HepG2 (cell line): ENCODE measurements around the gene ESPNL. TPM values are rescaled to one million over a fixed set of nuclear protein-coding genes. Genes with fewer than 3 reads are reported as not detected.

Source experiments
- ATAC-seq: fragments of 200-7000 bp; cut with Tn5 transposase; 3 replicates; pipeline ENCODE4 v1.9.1; 2020; ENCODE audit warnings: mild to moderate bottlenecking, moderate library complexity
- BruUV-seq: library from RNA; stranded (reverse); fragments of 400-500 nt; replicated peaks from 2 replicates; lab custom pipeline; 2021; lab: Mats Ljungman, UMichigan
- CTCF ChIA-PET: fragments of 300-600 bp; formaldehyde crosslinking; extraction: SDS; loops from one replicate; lab custom pipeline; 2021; ENCODE audit warnings: low total read pairs, inconsistent platforms, low intra/inter-chr PET ratio; lab: Yijun Ruan, JAX
- POLR2A ChIA-PET: fragments of 350-600 bp; sonication (Branson Sonifier 250); formaldehyde crosslinking; loops from one replicate; lab custom pipeline; 2020; ENCODE audit warnings: antibody characterized with exemption, inconsistent platforms; lab: Yijun Ruan, JAX
- DNase-seq: peaks from one replicate; pipeline ENCODE4 v3.0.0-alpha.2; 2015; ENCODE audit warnings: low spot score
- FAIRE-seq: peaks from 3 replicates; lab custom pipeline; 2011; peaks lifted over from hg19 to GRCh38; lab: Jason Lieb, UNC
- H2AFZ ChIP-seq: one replicate; pipeline ENCODE4 v1.6.1; 2011; ENCODE audit warnings: low read length, inconsistent platforms
- H3K27ac ChIP-seq: fragments of 300-600 bp; 3 replicates; pipeline ENCODE4 v1.8.0; 2011; ENCODE audit warnings: mixed run types, mild to moderate bottlenecking, mixed read lengths, low read length, inconsistent platforms; ENCODE audit not compliant: insufficient read depth; ENCODE audit errors: extremely low read length
- H3K27me3 ChIP-seq, 2 experiments: fragments of 200-600 bp in 1 of 2; 2 replicates in 1 of 2; 3 replicates in 1 of 2; pipeline versions ENCODE4 v1.6.0 to v1.8.0; 2011; ENCODE audit warnings: low read length in 2 of 2, mild to moderate bottlenecking in 2 of 2, moderate library complexity in 2 of 2, inconsistent platforms in 1 of 2; ENCODE audit not compliant: insufficient read depth in 2 of 2, control insufficient read depth in 1 of 2
- H3K36me3 ChIP-seq, 2 experiments: fragments of 200-600 bp in 1 of 2; replicated peaks in 1 of 2; 2 replicates in 1 of 2; 3 replicates in 1 of 2; pipeline versions ENCODE4 v1.5.1 to v1.8.0; 2011; ENCODE audit warnings: low read length in 2 of 2, inconsistent platforms in 1 of 2; ENCODE audit not compliant: insufficient read depth in 2 of 2, control insufficient read depth in 1 of 2
- H3K4me1 ChIP-seq: 2 replicates; pipeline ENCODE4 v1.5.1; 2012; ENCODE audit warnings: low read length, inconsistent platforms; ENCODE audit not compliant: insufficient read depth
- H3K4me2 ChIP-seq: 2 replicates; pipeline ENCODE4 v1.6.0; 2011; ENCODE audit warnings: low read depth, low read length, inconsistent platforms
- H3K4me3 ChIP-seq, 3 experiments: fragments of 200-600 bp in 1 of 3; sonication (generic), shearing (Covaris generic) in 1 of 3; replicated peaks in 1 of 3; 2 replicates each; pipeline ENCODE4 v1.5.1; 2011 to 2016; ENCODE audit warnings: low read length in 3 of 3, inconsistent platforms in 2 of 3, low read depth in 2 of 3, mild to moderate bottlenecking in 2 of 3, control low read depth in 1 of 3, mixed read lengths in 1 of 3; ENCODE audit not compliant: insufficient read depth in 1 of 3
- H3K79me2 ChIP-seq: one replicate; pipeline ENCODE4 v1.6.1; 2011; ENCODE audit warnings: low read length, inconsistent platforms; ENCODE audit not compliant: insufficient read depth
- H3K9ac ChIP-seq: 2 replicates; pipeline ENCODE4 v1.6.0; 2011; ENCODE audit warnings: mild to moderate bottlenecking, low read depth, low read length, inconsistent platforms; ENCODE audit not compliant: insufficient read depth
- H3K9me3 ChIP-seq: 2 replicates; pipeline ENCODE4 v1.5.1; 2012; ENCODE audit warnings: mild to moderate bottlenecking, low read length
- H4K20me1 ChIP-seq: 2 replicates; pipeline ENCODE4 v1.6.0; 2011; ENCODE audit warnings: inconsistent platforms, mild to moderate bottlenecking, low read length, moderate library complexity; ENCODE audit not compliant: insufficient read depth
- ARID4A ChIP-seq: sonication (generic); formaldehyde crosslinking; IDR thresholded peaks from 2 replicates; pipeline ENCODE4 v1.5.0; 2020; ENCODE audit warnings: mild to moderate bottlenecking, missing genetic modification reagents, borderline replicate concordance
- ATF6 ChIP-seq: sonication (generic); formaldehyde crosslinking; conservative IDR thresholded peaks from 2 replicates; pipeline ENCODE4 v1.4.0; 2020; ENCODE audit warnings: missing genetic modification reagents
- EED ChIP-seq: sonication (generic); formaldehyde crosslinking; IDR thresholded peaks from 2 replicates; pipeline ENCODE4 v1.5.0; 2020; ENCODE audit warnings: mild to moderate bottlenecking, missing genetic modification reagents
- NFKB2 ChIP-seq: sonication (generic); formaldehyde crosslinking; IDR thresholded peaks from 2 replicates; pipeline ENCODE4 v1.4.0; 2020; ENCODE audit warnings: missing genetic modification reagents, borderline replicate concordance
- RBAK ChIP-seq: sonication (generic); formaldehyde crosslinking; IDR thresholded peaks from 2 replicates; pipeline ENCODE4 v1.5.1; 2020; ENCODE audit warnings: mild to moderate bottlenecking, missing genetic modification reagents
- TSC22D2 ChIP-seq: sonication (generic); formaldehyde crosslinking; IDR thresholded peaks from 2 replicates; pipeline ENCODE4 v1.5.1; 2020; ENCODE audit warnings: missing genetic modification reagents, mild to moderate bottlenecking, borderline replicate concordance
- ZBTB1 ChIP-seq: sonication (generic); formaldehyde crosslinking; IDR thresholded peaks from 2 replicates; pipeline ENCODE4 v1.4.0; 2020; ENCODE audit warnings: missing genetic modification reagents, borderline replicate concordance
- ZNF503 ChIP-seq: sonication (generic); formaldehyde crosslinking; IDR thresholded peaks from 2 replicates; pipeline ENCODE4 v1.4.0; 2020; ENCODE audit warnings: missing genetic modification reagents
- WGBS: methylation state at CpG from one replicate; pipeline ENCODE4 v1.1.6; 2017; ENCODE audit warnings: low lambda C conversion rate; 5-methylcytosine and 5-hydroxymethylcytosine counted together
- in situ Hi-C: cut with HindIII; loops from 2 replicates; pipeline ENCODE4 v1.10.0; 2017; ENCODE audit warnings: low pct_unique_long_range_greater_than_20kb; ENCODE audit not compliant: extremely low pct_ligation_motif_present
- intact Hi-C: fragments of 100-400 bp; cut with micrococcal nuclease; formaldehyde crosslinking; loops from one replicate; pipeline ENCODE4 v1.10.0; 2022; ENCODE audit not compliant: unreplicated experiment
- polyA plus RNA-seq, 8 experiments: library from polyadenylated mRNA; depleted of rRNA in 3 of 8; stranded (reverse) in 7 of 8; unstranded in 1 of 8; fragments of >200 nt; fragmentation: Illumina TruSeq in 4 of 8; extraction: Trizol in 4 of 8; gene quantifications; 2 replicates each; pipeline versions ENCODE4 v1.2.1 to v1.2.3, GENCODE V29; 2011 to 2016; ENCODE audit warnings: low read depth in 4 of 8, missing spikeins in 1 of 8, mixed read lengths in 1 of 8; ENCODE audit not compliant: insufficient read depth in 1 of 8
- total RNA-seq, 5 experiments: library from RNA; depleted of rRNA; stranded (reverse); fragments of >200 nt; fragmentation: Illumina TruSeq; extraction: Trizol; gene quantifications; 2 replicates each; pipeline ENCODE4 v1.2.3, GENCODE V29; 2016; ENCODE audit warnings: low read depth in 1 of 5
- TF ChIP-seq, protein P1 (sequence below): sonication (generic); formaldehyde crosslinking; IDR thresholded peaks from 2 replicates; pipeline ENCODE4; 2020; ENCODE audit warnings: missing genetic modification reagents, mild to moderate bottlenecking, borderline replicate concordance

Gene ESPNL
- total and polyA plus RNA-seq, 2 of the 13 experiments (the other 11 are each of a cell fraction or from before 2014, with no cell fraction given) = 0.45 to 0.80 TPM

GRCh38 chr2:238102865-238103264, 2.7 kb downstream of the ESPNL start (continued):
- TF ChIP-seq, protein P1, sequence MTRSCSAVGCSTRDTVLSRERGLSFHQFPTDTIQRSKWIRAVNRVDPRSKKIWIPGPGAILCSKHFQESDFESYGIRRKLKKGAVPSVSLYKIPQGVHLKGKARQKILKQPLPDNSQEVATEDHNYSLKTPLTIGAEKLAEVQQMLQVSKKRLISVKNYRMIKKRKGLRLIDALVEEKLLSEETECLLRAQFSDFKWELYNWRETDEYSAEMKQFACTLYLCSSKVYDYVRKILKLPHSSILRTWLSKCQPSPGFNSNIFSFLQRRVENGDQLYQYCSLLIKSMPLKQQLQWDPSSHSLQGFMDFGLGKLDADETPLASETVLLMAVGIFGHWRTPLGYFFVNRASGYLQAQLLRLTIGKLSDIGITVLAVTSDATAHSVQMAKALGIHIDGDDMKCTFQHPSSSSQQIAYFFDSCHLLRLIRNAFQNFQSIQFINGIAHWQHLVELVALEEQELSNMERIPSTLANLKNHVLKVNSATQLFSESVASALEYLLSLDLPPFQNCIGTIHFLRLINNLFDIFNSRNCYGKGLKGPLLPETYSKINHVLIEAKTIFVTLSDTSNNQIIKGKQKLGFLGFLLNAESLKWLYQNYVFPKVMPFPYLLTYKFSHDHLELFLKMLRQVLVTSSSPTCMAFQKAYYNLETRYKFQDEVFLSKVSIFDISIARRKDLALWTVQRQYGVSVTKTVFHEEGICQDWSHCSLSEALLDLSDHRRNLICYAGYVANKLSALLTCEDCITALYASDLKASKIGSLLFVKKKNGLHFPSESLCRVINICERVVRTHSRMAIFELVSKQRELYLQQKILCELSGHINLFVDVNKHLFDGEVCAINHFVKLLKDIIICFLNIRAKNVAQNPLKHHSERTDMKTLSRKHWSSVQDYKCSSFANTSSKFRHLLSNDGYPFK (CRISPR knock-in tag) = no peak

- intact Hi-C loops = no loop called here
- in situ Hi-C loops = no loop called here
- ATAC-seq (no peak), DNase-seq (no peak), FAIRE-seq (no peak)
- Histone ChIP-seq H3K4me1 (peaks cover 48% of the 10 kb centered on the region), H3K27ac (no peak overlapping the region), H3K9ac (no peak overlapping the region), H3K4me3 (no peak overlapping the region), H2AFZ (no peak overlapping the region), H3K9me3 (no peaks in the 10 kb centered on the region), H3K27me3 (peaks cover 9 to 46% of the 10 kb centered on the region in 2 experiments), H3K4me2 (no peak overlapping the region), H3K36me3 (no peaks in the 10 kb centered on the region), H4K20me1 (no peaks in the 10 kb centered on the region), H3K79me2 (no peaks in the 10 kb centered on the region)
- ChIA-PET POLR2A (interaction anchor here (1.3 kb wide), 1 partner anchor 43 kb away, joined by 3 read pairs; the partner anchor contains the start of gene SCLY), CTCF (no interaction called here)
- no TSS peak for BruUV-seq
- TF ChIP-seq ARID4A (CRISPR knock-in tag) (0 out of 2 replicates have a peak, but pooled peaks have one; percentile 12), EED (CRISPR knock-in tag) (0 out of 2 replicates have a peak, but pooled peaks have one; percentile 12), ZBTB1 (CRISPR knock-in tag) (no peak), ZNF503 (CRISPR knock-in tag) (no peak), TSC22D2 (CRISPR knock-in tag) (no peak), ATF6 (CRISPR knock-in tag) (no peak), NFKB2 (CRISPR knock-in tag) (no peak), RBAK (no peak)
- 31% methylated on average over 11 of the region's 18 CpGs for WGBS
Measured at GRCh38 chr2:238103465-238104225, 3.5 kb downstream of the ESPNL start.
